Karpas-422 (cell line): ENCODE data around the gene TPRX2. TPM values are rescaled to one million over a fixed set of nuclear protein-coding genes. Genes with fewer than 3 reads are reported as not detected.

Source experiments
- total RNA-seq: library from RNA; depleted of rRNA; stranded (reverse); fragments of >200 nt; shearing (Covaris generic); gene quantifications from 2 replicates; pipeline ENCODE4 v1.2.3, GENCODE V29; 2014; ENCODE audit warnings: low replicate concordance; rRNA removed

TPRX2 gene
- total RNA-seq, 1 experiment from 2014 or later: not detected

Other genes with a start within 250 kb of the TPRX2 start
- gene EHD2, start 145.8 kb upstream of the TPRX2 start, total RNA-seq: not detected in 2 replicates
- gene NOP53, start 113.7 kb upstream of the TPRX2 start, total RNA-seq: 145 and 293 TPM in 2 replicates
- 3.5 and 4.1 TPM in 2 replicates for gene SELENOW, start 80.5 kb upstream of the TPRX2 start, total RNA-seq
- not detected in 2 replicates for gene TPRX1, start 54.7 kb upstream of the TPRX2 start, total RNA-seq
- gene CRX, start 37.3 kb upstream of the TPRX2 start, total RNA-seq: not detected in 2 replicates
- not detected in 2 replicates for gene SULT2A1, start 27.1 kb downstream of the TPRX2 start, total RNA-seq
- gene BSPH1, start 132.9 kb downstream of the TPRX2 start, total RNA-seq: not detected in 2 replicates
- not detected in 2 replicates for gene ELSPBP1, start 135.4 kb downstream of the TPRX2 start, total RNA-seq
- gene CABP5, start 184.8 kb downstream of the TPRX2 start, total RNA-seq: not detected in 2 replicates